Kidney tubule cell (primary cell): ENCODE measurements around the gene TMEM72.

ENCODE experiments used
- DNase-seq: peaks from one replicate; pipeline ENCODE4 v3.0.0-alpha.2; 2018; ENCODE audit warnings: low spot score

The TMEM72 gene

GRCh38 chr10:44920252-44920651, 9.1 kb downstream of the TMEM72 start:
- DNase-seq = no peak

GRCh38 chr10:44921061-44921460, 9.9 kb downstream of the TMEM72 start:
- no peak for DNase-seq

- DNase-seq = no peak
Measured at GRCh38 chr10:44921506-44921905, 10.4 kb downstream of the TMEM72 start.

- no peak for DNase-seq
Measured at GRCh38 chr10:44922021-44922420, 10.9 kb downstream of the TMEM72 start.

- DNase-seq = no peak
Measured at GRCh38 chr10:44922796-44923545, 11.8 kb downstream of the TMEM72 start.

GRCh38 chr10:44923611-44924010, 12.5 kb downstream of the TMEM72 start:
- DNase-seq = no peak

- peak; percentile 38 for DNase-seq
Measured at GRCh38 chr10:44924261-44925040, 13.3 kb downstream of the TMEM72 start.

- peak; percentile 42 for DNase-seq
Measured at GRCh38 chr10:44925224-44925623, 14.1 kb downstream of the TMEM72 start.

- no peak for DNase-seq
Measured at GRCh38 chr10:44925811-44926750, 14.9 kb downstream of the TMEM72 start.

GRCh38 chr10:44926751-44927351, 15.7 kb downstream of the TMEM72 start:
- DNase-seq = no peak

GRCh38 chr10:44927352-44927751, 16.2 kb downstream of the TMEM72 start:
- peak; percentile 74 for DNase-seq

GRCh38 chr10:44928462-44928861, 17.3 kb downstream of the TMEM72 start:
- no peak for DNase-seq

- no peak for DNase-seq
Measured at GRCh38 chr10:44929356-44930255, 18.5 kb downstream of the TMEM72 start.

GRCh38 chr10:44930904-44931620, 19.9 kb downstream of the TMEM72 start:
- DNase-seq = no peak

- DNase-seq = no peak
Measured at GRCh38 chr10:44931621-44932516, 20.7 kb downstream of the TMEM72 start.

GRCh38 chr10:44932517-44933450, 21.6 kb downstream of the TMEM72 start:
- peak; percentile 85 for DNase-seq

GRCh38 chr10:44933451-44934321, 22.5 kb downstream of the TMEM72 start:
- peak; percentile 45 for DNase-seq
